Left ventricle myocardium inferior (tissue), 1 donor: Measurements from ENCODE around the gene CWC27. TPM values are rescaled to one million over a fixed set of nuclear protein-coding genes. Genes with fewer than 3 reads are reported as not detected.

Experiments
- DNase-seq: peaks from one replicate; pipeline ENCODE4 v3.0.0-alpha.2; 2020
- H3K27ac ChIP-seq: fragments of 200-600 bp; replicated peaks from 2 replicates; pipeline ENCODE4 v1.8.0; 2021
- H3K27me3 ChIP-seq: fragments of 200-600 bp; 2 replicates; pipeline ENCODE4 v1.8.0; 2021; ENCODE audit warnings: low read depth
- H3K36me3 ChIP-seq: fragments of 200-600 bp; 2 replicates; pipeline ENCODE4 v1.8.0; 2021
- H3K4me1 ChIP-seq: fragments of 200-600 bp; 2 replicates; pipeline ENCODE4 v1.8.0; 2021
- H3K4me3 ChIP-seq: fragments of 200-600 bp; 2 replicates; pipeline ENCODE4 v1.8.0; 2021; ENCODE audit warnings: mild to moderate bottlenecking, moderate library complexity
- H3K9me3 ChIP-seq: fragments of 200-600 bp; replicated peaks from 2 replicates; pipeline ENCODE4 v1.8.0; 2021
- CTCF ChIP-seq: fragments of 200-600 bp; IDR thresholded peaks from 2 replicates; pipeline ENCODE4 v1.8.0; 2021; ENCODE audit warnings: antibody characterized with exemption, mild to moderate bottlenecking, borderline replicate concordance
- intact Hi-C: fragments of 100-400 bp; cut with micrococcal nuclease; formaldehyde crosslinking; loops from one replicate; pipeline ENCODE4 v1.11.0; 2022
- total RNA-seq: library from RNA; stranded (reverse); fragmentation: NEBNext Ultra II Directional; extraction: Animal tissue kit (Norgen Biotek cat#: 25700); gene quantifications from one replicate; pipeline ENCODE4 v1.2.1, GENCODE V29; 2021
- donor health status: DM: no; HTN: yes; CAD: no; lungs with severe emphysema.

The CWC27 gene
- total RNA-seq, 1 donor from 2014 or later: 26.7 TPM

- H3K27ac ChIP-seq: peak overlapping the region; percentile 6
- H3K36me3 ChIP-seq: peaks cover 4% of the 10 kb centered on the region
- H3K4me3 ChIP-seq: no peak overlapping the region
- peaks cover 7% of the 10 kb centered on the region for H3K4me1 ChIP-seq
- no peaks in the 10 kb centered on the region for H3K9me3 ChIP-seq
- intact Hi-C loops: no loop called here
- no peak for TF ChIP-seq CTCF
- no peaks in the 10 kb centered on the region for H3K27me3 ChIP-seq
- DNase-seq: no peak
These were observed 25.5 kb downstream of the CWC27 start for GRCh38 chr5:64794053-64794770.

GRCh38 chr5:64796301-64796700, 27.6 kb downstream of the CWC27 start:
- no peak for TF ChIP-seq CTCF
- Histone ChIP-seq H3K4me3 (no peak overlapping the region), H3K36me3 (peaks cover 16% of the 10 kb centered on the region), H3K27ac (no peak overlapping the region), H3K9me3 (no peaks in the 10 kb centered on the region), H3K27me3 (no peaks in the 10 kb centered on the region), H3K4me1 (peaks cover 7% of the 10 kb centered on the region)
- no peak for DNase-seq
- intact Hi-C loops: no loop called here

- no peak for DNase-seq
- intact Hi-C loops: no loop called here
- Histone ChIP-seq H3K27me3 (no peaks in the 10 kb centered on the region), H3K4me1 (no peaks in the 10 kb centered on the region), H3K4me3 (no peak overlapping the region), H3K9me3 (no peaks in the 10 kb centered on the region), H3K27ac (no peak overlapping the region), H3K36me3 (peaks cover 50% of the 10 kb centered on the region)
- no peak for TF ChIP-seq CTCF
These were observed 32.2 kb downstream of the CWC27 start for GRCh38 chr5:64800926-64801325.

GRCh38 chr5:64806537-64806936, 37.8 kb downstream of the CWC27 start:
- Histone ChIP-seq H3K27ac (no peak overlapping the region), H3K36me3 (peaks cover 56% of the 10 kb centered on the region)
- intact Hi-C loops: no loop called here

GRCh38 chr5:64807520-64807919, 38.8 kb downstream of the CWC27 start:
- no peak overlapping the region for H3K27ac ChIP-seq
- no peak for TF ChIP-seq CTCF
- peaks cover 15% of the 10 kb centered on the region for H3K4me1 ChIP-seq
- H3K9me3 ChIP-seq: no peaks in the 10 kb centered on the region
- DNase-seq: no peak
- peaks cover 49% of the 10 kb centered on the region for H3K36me3 ChIP-seq
- intact Hi-C loops: no loop called here
- no peak overlapping the region for H3K4me3 ChIP-seq
- no peaks in the 10 kb centered on the region for H3K27me3 ChIP-seq

More at GRCh38 chr5:64806537-64806936, 37.8 kb downstream of the CWC27 start:
- Histone ChIP-seq H3K27me3 (no peaks in the 10 kb centered on the region), H3K4me1 (peaks cover 6% of the 10 kb centered on the region), H3K9me3 (no peaks in the 10 kb centered on the region), H3K4me3 (no peak overlapping the region)
- DNase-seq: no peak
- TF ChIP-seq CTCF: no peak
